HG02970 (cell line): Measurements from ENCODE around the gene PRMT5.
A peak's percentile ranks its signal among the peaks of the same experiment; 100 is the strongest.
"Not testable (repeated sequence)": the region's sequence is repeated elsewhere in the genome, so short reads cannot be mapped to it uniquely, and the experiment has no call there.

ENCODE experiments used
- ATAC-seq: cut with Tn5 transposase; IDR thresholded peaks from one replicate; pipeline ENCODE4 v1.9.1; 2021; ENCODE audit warnings: mild to moderate bottlenecking, moderate library complexity, moderate number of reproducible peaks; ENCODE audit not compliant: unreplicated experiment, low FRiP score

PRMT5 gene

GRCh38 chr14:22935156-22935555, 6.0 kb upstream of the PRMT5 start:
- no peak for ATAC-seq

GRCh38 chr14:22932146-22932545, 3.0 kb upstream of the PRMT5 start:
- ATAC-seq = no peak

GRCh38 chr14:22929961-22930364, 787 bp upstream of the PRMT5 start:
- ATAC-seq = no peak

GRCh38 chr14:22928237-22929103, 706 bp downstream of the PRMT5 start:
- ATAC-seq = no peak

GRCh38 chr14:22926316-22926715, 2.9 kb downstream of the PRMT5 start:
- ATAC-seq = no peak

GRCh38 chr14:22925513-22925912, 3.7 kb downstream of the PRMT5 start:
- no peak for ATAC-seq

GRCh38 chr14:22923746-22924145, 5.4 kb downstream of the PRMT5 start:
- no peak for ATAC-seq

- ATAC-seq = no peak
Measured at GRCh38 chr14:22922294-22922693, 6.9 kb downstream of the PRMT5 start.

GRCh38 chr14:22920697-22921096, 8.5 kb downstream of the PRMT5 start:
- ATAC-seq = no peak

GRCh38 chr14:22919601-22919921, 9.6 kb downstream of the PRMT5 start:
- peak; percentile 11 for ATAC-seq

GRCh38 chr14:22918804-22919600, 10.2 kb downstream of the PRMT5 start, which contains the start of gene RBM23:
Gene RBM23, minus strand, starts transcription at chr14:22919149.
- peak; percentile 94 for ATAC-seq

- ATAC-seq = no peak
Measured at GRCh38 chr14:22915886-22916521, 13.2 kb downstream of the PRMT5 start.

GRCh38 chr14:22914836-22915235, 14.3 kb downstream of the PRMT5 start:
- not testable (repeated sequence) for ATAC-seq

GRCh38 chr14:22910916-22911315, 18.3 kb downstream of the PRMT5 start:
- ATAC-seq = no peak

GRCh38 chr14:22908601-22909000, 20.6 kb downstream of the PRMT5 start:
- no peak for ATAC-seq

GRCh38 chr14:22907429-22907828, 21.7 kb downstream of the PRMT5 start:
- no peak for ATAC-seq

- no peak for ATAC-seq
Measured at GRCh38 chr14:22906073-22906472, 23.1 kb downstream of the PRMT5 start.

- ATAC-seq = no peak
Measured at GRCh38 chr14:22905627-22906026, 23.5 kb downstream of the PRMT5 start.

GRCh38 chr14:22903742-22904087, 25.5 kb downstream of the PRMT5 start:
- ATAC-seq = no peak

GRCh38 chr14:22901799-22902198, 27.4 kb downstream of the PRMT5 start:
- ATAC-seq = no peak

- no peak for ATAC-seq
Measured at GRCh38 chr14:22900081-22900799, 28.9 kb downstream of the PRMT5 start.
